ENCODE results near the gene CFH. TPM values are rescaled to one million over a fixed set of nuclear protein-coding genes. Genes with fewer than 3 reads are reported as not detected.

Gene CFH
- total RNA-seq, 1 experiment from 2014 or later, result 0.57 TPM

DNA sequence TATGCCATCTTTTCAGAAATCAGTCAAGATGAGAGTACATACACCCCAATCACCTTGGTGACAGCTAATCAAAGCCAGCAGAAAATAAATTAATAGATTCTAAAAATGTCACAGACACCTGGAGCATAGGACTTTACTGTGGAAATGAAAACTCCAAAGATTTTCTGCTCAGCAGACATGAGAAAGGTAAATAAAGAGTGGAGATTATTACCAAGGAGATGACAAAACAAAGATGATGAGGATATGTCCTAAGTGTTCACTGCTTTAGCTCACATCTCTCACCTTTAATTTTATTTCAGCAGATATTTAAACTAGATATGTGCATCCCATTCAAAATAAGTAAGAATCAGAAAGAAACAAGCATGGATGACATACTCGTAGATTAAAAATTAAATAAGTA, 28.8 kb upstream of the CFH start:
- H3K27ac ChIP-seq (ENCODE audit: low read depth, low read length), result no peak overlapping the region

DNA sequence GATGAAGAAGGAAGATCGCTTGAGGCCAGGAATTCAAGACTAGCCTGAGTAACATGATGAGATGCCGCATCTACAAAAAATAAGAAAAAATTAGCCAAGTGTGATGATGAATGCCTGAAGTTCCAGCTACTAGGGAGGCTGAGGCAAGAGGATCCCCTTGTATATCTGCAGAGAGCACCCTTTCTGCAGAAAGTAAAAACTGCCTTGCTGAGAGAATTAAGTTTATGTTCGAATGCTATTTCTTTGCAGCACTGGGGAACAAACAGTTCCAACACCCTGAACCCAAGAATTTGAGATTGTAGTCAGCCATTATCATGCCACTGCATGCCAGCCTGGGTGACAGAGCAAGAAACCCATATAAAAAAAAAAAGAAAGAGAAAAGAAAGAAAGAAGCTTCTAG, 23.0 kb upstream of the CFH start:
- ATAC-seq (no peak), DNase-seq (ENCODE audit: low read depth, low spot score) (no peak)
- CTCF ChIA-PET, result no interaction called here
- POLR2A ChIA-PET, result no interaction called here
- no peaks in the 10 kb centered on the region for H3K36me3 ChIP-seq (ENCODE audit: control insufficient read depth in 1 of 2, insufficient read depth in 2 of 2, low read length in 2 of 2)
- H3K9me2 ChIP-seq (ENCODE audit: insufficient read depth), result no peaks in the 10 kb centered on the region
- TF ChIP-seq, protein P1, sequence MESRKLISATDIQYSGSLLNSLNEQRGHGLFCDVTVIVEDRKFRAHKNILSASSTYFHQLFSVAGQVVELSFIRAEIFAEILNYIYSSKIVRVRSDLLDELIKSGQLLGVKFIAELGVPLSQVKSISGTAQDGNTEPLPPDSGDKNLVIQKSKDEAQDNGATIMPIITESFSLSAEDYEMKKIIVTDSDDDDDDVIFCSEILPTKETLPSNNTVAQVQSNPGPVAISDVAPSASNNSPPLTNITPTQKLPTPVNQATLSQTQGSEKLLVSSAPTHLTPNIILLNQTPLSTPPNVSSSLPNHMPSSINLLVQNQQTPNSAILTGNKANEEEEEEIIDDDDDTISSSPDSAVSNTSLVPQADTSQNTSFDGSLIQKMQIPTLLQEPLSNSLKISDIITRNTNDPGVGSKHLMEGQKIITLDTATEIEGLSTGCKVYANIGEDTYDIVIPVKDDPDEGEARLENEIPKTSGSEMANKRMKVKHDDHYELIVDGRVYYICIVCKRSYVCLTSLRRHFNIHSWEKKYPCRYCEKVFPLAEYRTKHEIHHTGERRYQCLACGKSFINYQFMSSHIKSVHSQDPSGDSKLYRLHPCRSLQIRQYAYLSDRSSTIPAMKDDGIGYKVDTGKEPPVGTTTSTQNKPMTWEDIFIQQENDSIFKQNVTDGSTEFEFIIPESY (IDR thresholded peaks at IDR 0.05; ENCODE audit: extremely low read depth, insufficient replicate concordance, low read length), result no peak
- no peak for TF ChIP-seq POLR2A (IDR thresholded peaks at IDR 0.05; ENCODE audit: borderline replicate concordance, extremely low read depth, insufficient read depth, insufficient read length)
- no peaks in the 10 kb centered on the region for H3K27me3 ChIP-seq (ENCODE audit: insufficient read depth, low read length)
- H3K79me2 ChIP-seq (ENCODE audit: insufficient read depth, low read length), result no peaks in the 10 kb centered on the region
- RAD21 ChIA-PET (ENCODE audit: low non-redundant PET in 1 of 2, low total read pairs in 2 of 2, uncharacterized antibody in 2 of 2, unreplicated experiment in 2 of 2), result no interaction called here
- 0 out of 4 replicates have a peak, but pooled peaks cover 4% of the 10 kb centered on the region in 2 experiments for H3K9me3 ChIP-seq (ENCODE audit: control insufficient read depth in 1 of 2, insufficient read depth in 1 of 2, low read depth in 1 of 2, low read length in 2 of 2)
- H3K9ac ChIP-seq (ENCODE audit: low read length), result no peak overlapping the region
- H3K4me2 ChIP-seq (ENCODE audit: low read length), result no peak overlapping the region
- no peak overlapping the region for H2AFZ ChIP-seq (ENCODE audit: low read depth, low read length, poor library complexity, severe bottlenecking)
- no peak overlapping the region for H3K27ac ChIP-seq (ENCODE audit: low read depth, low read length)
- intact Hi-C loops (cut with micrococcal nuclease), result no loop called here
- H3K4me3 ChIP-seq (replicated peaks in 1 of 2; ENCODE audit: low read depth in 1 of 2, low read length in 2 of 2), result no peak overlapping the region
- H4K20me1 ChIP-seq (ENCODE audit: insufficient read depth), result no peaks in the 10 kb centered on the region
- no peaks in the 10 kb centered on the region for H3K4me1 ChIP-seq (ENCODE audit: control insufficient read depth in 1 of 2, insufficient read depth in 2 of 2, low read length in 2 of 2)
- BruUV-seq (replicated peaks), result no TSS peak

More for the DNA sequence above, 28.8 kb upstream of the CFH start:
- Histone ChIP-seq H3K27me3 (ENCODE audit: insufficient read depth, low read length) (no peaks in the 10 kb centered on the region), H2AFZ (ENCODE audit: low read depth, low read length, poor library complexity, severe bottlenecking) (no peak overlapping the region), H3K36me3 (ENCODE audit: control insufficient read depth in 1 of 2, insufficient read depth in 2 of 2, low read length in 2 of 2) (no peaks in the 10 kb centered on the region), H4K20me1 (ENCODE audit: insufficient read depth) (no peaks in the 10 kb centered on the region), H3K9ac (ENCODE audit: low read length) (no peak overlapping the region), H3K4me3 (replicated peaks in 1 of 2; ENCODE audit: low read depth in 1 of 2, low read length in 2 of 2) (no peak overlapping the region), H3K9me3 (ENCODE audit: control insufficient read depth in 1 of 2, insufficient read depth in 1 of 2, low read depth in 1 of 2, low read length in 2 of 2) (0 out of 4 replicates have a peak, but pooled peaks cover 0 to 3% of the 10 kb centered on the region in 2 experiments), H3K79me2 (ENCODE audit: insufficient read depth, low read length) (no peaks in the 10 kb centered on the region), H3K4me1 (ENCODE audit: control insufficient read depth in 1 of 2, insufficient read depth in 2 of 2, low read length in 2 of 2) (no peaks in the 10 kb centered on the region), H3K4me2 (ENCODE audit: low read length) (no peak overlapping the region), H3K9me2 (ENCODE audit: insufficient read depth) (no peaks in the 10 kb centered on the region)
- POLR2A ChIA-PET, result no interaction called here
- DNase-seq (ENCODE audit: low read depth, low spot score), result no peak
- intact Hi-C loops (cut with micrococcal nuclease), result no loop called here
- no peak for TF ChIP-seq CEBPB (IDR thresholded peaks at IDR 0.05; ENCODE audit: low read depth)
- CTCF ChIA-PET, result no interaction called here
- ATAC-seq, result no peak
- RAD21 ChIA-PET (ENCODE audit: low non-redundant PET in 1 of 2, low total read pairs in 2 of 2, uncharacterized antibody in 2 of 2, unreplicated experiment in 2 of 2), result no interaction called here
- BruUV-seq (replicated peaks), result no TSS peak
